ENCODE results near the gene ILK.

DNA sequence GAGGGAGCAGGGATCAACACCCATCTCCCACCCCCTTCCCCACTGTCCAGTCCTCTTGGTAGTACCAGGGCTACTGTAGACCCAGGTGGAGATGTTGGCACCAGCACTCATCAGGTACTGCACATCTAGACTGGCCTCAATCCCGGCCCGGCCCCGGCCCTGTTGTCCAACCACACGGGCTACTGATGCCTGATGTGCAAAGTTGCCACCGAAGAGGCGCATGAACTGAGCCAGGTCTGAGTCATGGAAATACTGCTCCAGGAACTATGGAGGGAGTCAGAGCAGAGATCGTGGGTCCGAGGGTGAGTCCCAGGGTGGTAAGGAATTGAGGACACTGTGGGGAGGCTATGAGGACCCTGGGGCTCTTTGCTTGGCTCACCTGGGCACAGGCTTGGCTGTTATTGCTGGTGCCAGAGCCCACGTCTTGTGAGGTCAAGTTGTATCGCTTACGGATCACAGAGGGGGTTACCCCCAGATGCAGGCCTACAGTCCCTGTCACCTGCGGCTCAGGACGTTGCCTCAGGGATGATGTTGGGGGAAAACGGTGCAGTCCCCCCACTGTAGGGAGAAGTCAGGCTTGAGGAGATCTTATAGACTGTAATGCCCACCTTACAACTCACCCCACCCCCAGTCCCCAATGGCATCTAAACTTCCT lies 13.1 kb downstream of the ILK start:
- TF ChIP-seq, protein P1, sequence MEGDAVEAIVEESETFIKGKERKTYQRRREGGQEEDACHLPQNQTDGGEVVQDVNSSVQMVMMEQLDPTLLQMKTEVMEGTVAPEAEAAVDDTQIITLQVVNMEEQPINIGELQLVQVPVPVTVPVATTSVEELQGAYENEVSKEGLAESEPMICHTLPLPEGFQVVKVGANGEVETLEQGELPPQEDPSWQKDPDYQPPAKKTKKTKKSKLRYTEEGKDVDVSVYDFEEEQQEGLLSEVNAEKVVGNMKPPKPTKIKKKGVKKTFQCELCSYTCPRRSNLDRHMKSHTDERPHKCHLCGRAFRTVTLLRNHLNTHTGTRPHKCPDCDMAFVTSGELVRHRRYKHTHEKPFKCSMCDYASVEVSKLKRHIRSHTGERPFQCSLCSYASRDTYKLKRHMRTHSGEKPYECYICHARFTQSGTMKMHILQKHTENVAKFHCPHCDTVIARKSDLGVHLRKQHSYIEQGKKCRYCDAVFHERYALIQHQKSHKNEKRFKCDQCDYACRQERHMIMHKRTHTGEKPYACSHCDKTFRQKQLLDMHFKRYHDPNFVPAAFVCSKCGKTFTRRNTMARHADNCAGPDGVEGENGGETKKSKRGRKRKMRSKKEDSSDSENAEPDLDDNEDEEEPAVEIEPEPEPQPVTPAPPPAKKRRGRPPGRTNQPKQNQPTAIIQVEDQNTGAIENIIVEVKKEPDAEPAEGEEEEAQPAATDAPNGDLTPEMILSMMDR (IDR thresholded peaks at IDR 0.05) = no peak
- TF ChIP-seq POLR2A (IDR thresholded peaks at IDR 0.05; ENCODE audit: low read depth) (no peak), POLR2AphosphoS5 (IDR thresholded peaks at IDR 0.05) (no peak), EP300 (IDR thresholded peaks at IDR 0.05) (no peak)

Measured in esophagus muscularis mucosa (tissue), 4 donors.